NB4 (cell line): ENCODE results near the gene BST1.
A peak's percentile ranks its signal among the peaks of the same experiment; 100 is the strongest.

ENCODE experiments used
- POLR2A ChIP-seq: IDR thresholded peaks from 2 replicates; pipeline ENCODE4 v1.6.1; 2011; ENCODE audit warnings: mild to moderate bottlenecking; ENCODE audit not compliant: insufficient read length; ENCODE audit errors: extremely low read depth
- TF ChIP-seq, protein P1 (sequence below): IDR thresholded peaks from one replicate; pipeline ENCODE4 v1.5.1; 2012; ENCODE audit warnings: low read depth, low read length
- TF ChIP-seq, protein P2 (sequence below): IDR thresholded peaks from 2 replicates; pipeline ENCODE4 v1.6.1; 2011; ENCODE audit warnings: low read depth, low read length

DNA sequence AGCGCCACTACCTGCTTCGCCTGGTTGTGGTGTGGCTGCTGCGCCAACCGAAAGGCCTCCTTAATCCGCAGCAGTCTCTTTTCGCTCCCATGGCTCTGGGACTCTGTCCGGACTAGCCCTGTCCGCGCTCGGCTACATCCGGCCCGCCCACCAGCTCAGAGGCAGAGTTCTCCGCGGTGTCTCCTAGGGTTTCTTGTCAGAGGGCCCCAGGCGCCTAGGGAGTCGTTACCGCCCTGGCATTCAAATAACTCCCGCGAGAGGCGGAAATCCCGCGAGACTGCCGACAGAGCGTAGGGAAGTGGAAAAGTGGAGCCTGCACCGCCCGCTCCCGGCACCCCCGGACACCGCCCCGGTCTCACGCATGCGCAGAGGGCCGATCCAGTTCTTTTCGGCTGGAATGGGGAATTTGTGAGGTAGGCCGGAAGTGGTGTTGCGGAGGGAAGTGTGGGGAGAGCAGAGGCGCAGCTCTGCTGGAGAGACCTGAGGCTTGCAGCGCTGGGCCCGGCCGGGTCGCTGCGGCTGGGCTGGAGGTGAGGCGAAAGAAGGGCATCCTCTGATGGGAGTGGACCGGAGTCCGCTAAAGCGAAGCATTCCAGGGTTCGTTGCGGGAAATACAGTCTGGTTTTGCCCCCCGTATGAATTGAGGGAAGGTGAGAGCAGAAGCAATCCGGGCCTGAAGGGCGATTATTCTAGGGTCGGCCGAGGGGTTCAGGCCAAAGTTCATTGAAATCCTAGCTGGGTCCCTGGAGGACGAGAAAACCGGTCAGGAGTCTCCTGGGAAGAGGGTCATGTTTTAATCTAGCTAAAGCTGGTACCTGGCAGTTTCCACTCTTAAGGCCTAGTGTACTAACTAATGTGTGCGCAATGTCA lies 21.3 kb upstream of the BST1 start, which contains the start of gene FAM200B:
- TF ChIP-seq, protein P1, sequence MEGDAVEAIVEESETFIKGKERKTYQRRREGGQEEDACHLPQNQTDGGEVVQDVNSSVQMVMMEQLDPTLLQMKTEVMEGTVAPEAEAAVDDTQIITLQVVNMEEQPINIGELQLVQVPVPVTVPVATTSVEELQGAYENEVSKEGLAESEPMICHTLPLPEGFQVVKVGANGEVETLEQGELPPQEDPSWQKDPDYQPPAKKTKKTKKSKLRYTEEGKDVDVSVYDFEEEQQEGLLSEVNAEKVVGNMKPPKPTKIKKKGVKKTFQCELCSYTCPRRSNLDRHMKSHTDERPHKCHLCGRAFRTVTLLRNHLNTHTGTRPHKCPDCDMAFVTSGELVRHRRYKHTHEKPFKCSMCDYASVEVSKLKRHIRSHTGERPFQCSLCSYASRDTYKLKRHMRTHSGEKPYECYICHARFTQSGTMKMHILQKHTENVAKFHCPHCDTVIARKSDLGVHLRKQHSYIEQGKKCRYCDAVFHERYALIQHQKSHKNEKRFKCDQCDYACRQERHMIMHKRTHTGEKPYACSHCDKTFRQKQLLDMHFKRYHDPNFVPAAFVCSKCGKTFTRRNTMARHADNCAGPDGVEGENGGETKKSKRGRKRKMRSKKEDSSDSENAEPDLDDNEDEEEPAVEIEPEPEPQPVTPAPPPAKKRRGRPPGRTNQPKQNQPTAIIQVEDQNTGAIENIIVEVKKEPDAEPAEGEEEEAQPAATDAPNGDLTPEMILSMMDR: no peak
- TF ChIP-seq POLR2A: peak; percentile 75
- TF ChIP-seq, protein P2, sequence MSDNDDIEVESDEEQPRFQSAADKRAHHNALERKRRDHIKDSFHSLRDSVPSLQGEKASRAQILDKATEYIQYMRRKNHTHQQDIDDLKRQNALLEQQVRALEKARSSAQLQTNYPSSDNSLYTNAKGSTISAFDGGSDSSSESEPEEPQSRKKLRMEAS: no peak; the same call in 1 of the 2 replicates
